Neural cell (in vitro differentiated cells): ENCODE results near the gene NEFH. TPM values are rescaled to one million over a fixed set of nuclear protein-coding genes. Genes with fewer than 3 reads are reported as not detected.
A peak's percentile ranks its signal among the peaks of the same experiment; 100 is the strongest.

Experiments
- H2AFZ ChIP-seq: fragments of 200-600, 300-800 bp; sonication (generic), shearing (Covaris generic); 2 replicates; pipeline ENCODE4 v1.6.0; 2014; ENCODE audit warnings: low read depth, mild to moderate bottlenecking, antibody characterized with exemption, low read length, moderate library complexity
- H3F3A ChIP-seq: fragments of 200-600 bp; shearing (Covaris generic); 2 replicates; pipeline ENCODE4 v1.6.1; 2016; ENCODE audit warnings: mild to moderate bottlenecking, moderate library complexity, mixed read lengths, antibody characterized with exemption, low read length; ENCODE audit not compliant: insufficient read depth, poor library complexity, severe bottlenecking
- H3K27ac ChIP-seq: fragments of 200-600, 300-800 bp; sonication (generic), shearing (Covaris generic); 2 replicates; pipeline ENCODE4 v1.5.1; 2014; ENCODE audit warnings: mild to moderate bottlenecking, low read length, moderate library complexity
- H3K27me3 ChIP-seq: fragments of 300-800, 200-600 bp; sonication (generic), shearing (Covaris generic); 2 replicates; pipeline ENCODE4 v1.6.0; 2014; ENCODE audit warnings: mild to moderate bottlenecking, low read depth, low read length, moderate library complexity; ENCODE audit not compliant: insufficient read depth
- H3K36me3 ChIP-seq: fragments of 300-800, 200-600 bp; sonication (generic), shearing (Covaris generic); 2 replicates; pipeline ENCODE4 v1.5.1; 2014; ENCODE audit warnings: mild to moderate bottlenecking, antibody characterized with exemption, low read length, moderate library complexity; ENCODE audit not compliant: insufficient read depth
- H3K4me2 ChIP-seq: fragments of 300-800, 200-600 bp; sonication (generic), shearing (Covaris generic); 2 replicates; pipeline ENCODE4 v1.6.0; 2014; ENCODE audit warnings: mild to moderate bottlenecking, low read length
- H3K4me3 ChIP-seq: fragments of 300-800, 200-600 bp; sonication (generic), shearing (Covaris generic); 2 replicates; pipeline ENCODE4 v1.5.1; 2014; ENCODE audit warnings: mild to moderate bottlenecking, low read length, moderate library complexity
- H3K79me2 ChIP-seq: fragments of 200-600 bp; shearing (Covaris generic); replicated peaks from 2 replicates; pipeline ENCODE4 v1.6.0; 2014; ENCODE audit warnings: mild to moderate bottlenecking, low read length, moderate library complexity; ENCODE audit not compliant: insufficient read depth
- H3K9ac ChIP-seq: fragments of 300-800, 200-600 bp; sonication (generic), shearing (Covaris generic); 2 replicates; pipeline ENCODE4 v1.6.1; 2016; ENCODE audit warnings: mild to moderate bottlenecking, low read length, mixed read lengths
- H3K9me2 ChIP-seq: fragments of 200-600 bp; shearing (Covaris generic); 2 replicates; pipeline ENCODE4 v1.6.1; 2016; ENCODE audit warnings: mild to moderate bottlenecking, low read length, mixed read lengths; ENCODE audit not compliant: insufficient read depth
- H3K9me3 ChIP-seq: fragments of 200-600, 300-800 bp; sonication (generic), shearing (Covaris generic); 2 replicates; pipeline ENCODE4 v1.6.1; 2016; ENCODE audit warnings: mild to moderate bottlenecking, mixed run types, low read length, moderate library complexity, mixed read lengths
- H4K20me1 ChIP-seq: fragments of 200-600 bp; shearing (Covaris generic); 2 replicates; pipeline ENCODE4 v1.6.1; 2016; ENCODE audit warnings: mild to moderate bottlenecking, mixed run types; ENCODE audit not compliant: insufficient read depth
- EP300 ChIP-seq: fragments of 450-650 bp; conservative IDR thresholded peaks from 2 replicates; pipeline ENCODE4 v1.6.1; 2014; ENCODE audit warnings: antibody characterized with exemption, mild to moderate bottlenecking, moderate library complexity; ENCODE audit not compliant: poor library complexity, severe bottlenecking
- EZH2 ChIP-seq: fragments of 200-600, 300-800 bp; shearing (Covaris generic), sonication (generic); IDR thresholded peaks from 2 replicates; pipeline ENCODE4 v1.6.1; 2014; ENCODE audit warnings: antibody characterized with exemption, low read length, borderline replicate concordance, mild to moderate bottlenecking; ENCODE audit not compliant: insufficient read depth, poor library complexity, severe bottlenecking
- MXI1 ChIP-seq: fragments of 450-650 bp; conservative IDR thresholded peaks from 2 replicates; pipeline ENCODE4 v1.6.1; 2014; ENCODE audit warnings: antibody characterized with exemption, mild to moderate bottlenecking; ENCODE audit not compliant: poor library complexity, severe bottlenecking
- POLR2AphosphoS5 ChIP-seq: IDR thresholded peaks from 2 replicates; pipeline ENCODE4 v1.6.1; 2012
- RAD21 ChIP-seq: fragments of 450-650 bp; conservative IDR thresholded peaks from 2 replicates; pipeline ENCODE4 v1.6.1; 2014; ENCODE audit warnings: antibody characterized with exemption, mild to moderate bottlenecking, moderate library complexity
- SMC3 ChIP-seq: fragments of 450-650 bp; conservative IDR thresholded peaks from 2 replicates; pipeline ENCODE4 v1.6.1; 2014; ENCODE audit warnings: antibody characterized with exemption, mild to moderate bottlenecking, moderate library complexity; ENCODE audit not compliant: poor library complexity
- TAF1 ChIP-seq: IDR thresholded peaks from 2 replicates; pipeline ENCODE4 v1.6.1; 2012; ENCODE audit warnings: low read depth
- polyA plus RNA-seq: library from polyadenylated mRNA; depleted of rRNA; stranded (reverse); fragments of >200 nt; gene quantifications from 2 replicates; pipeline ENCODE4 v1.2.3, GENCODE V29; 2014
- TF ChIP-seq, protein P1 (sequence below): IDR thresholded peaks from 2 replicates; pipeline ENCODE4 v1.6.1; 2012; ENCODE audit warnings: borderline replicate concordance
- TF ChIP-seq, protein P2 (sequence below): fragments of 450-650 bp; IDR thresholded peaks from 2 replicates; pipeline ENCODE4 v1.5.1; 2014; ENCODE audit warnings: antibody characterized with exemption, mild to moderate bottlenecking, moderate library complexity; ENCODE audit not compliant: poor library complexity, severe bottlenecking

NEFH gene
- polyA plus RNA-seq, 1 donor from 2014 or later, result 0.05 TPM

DNA sequence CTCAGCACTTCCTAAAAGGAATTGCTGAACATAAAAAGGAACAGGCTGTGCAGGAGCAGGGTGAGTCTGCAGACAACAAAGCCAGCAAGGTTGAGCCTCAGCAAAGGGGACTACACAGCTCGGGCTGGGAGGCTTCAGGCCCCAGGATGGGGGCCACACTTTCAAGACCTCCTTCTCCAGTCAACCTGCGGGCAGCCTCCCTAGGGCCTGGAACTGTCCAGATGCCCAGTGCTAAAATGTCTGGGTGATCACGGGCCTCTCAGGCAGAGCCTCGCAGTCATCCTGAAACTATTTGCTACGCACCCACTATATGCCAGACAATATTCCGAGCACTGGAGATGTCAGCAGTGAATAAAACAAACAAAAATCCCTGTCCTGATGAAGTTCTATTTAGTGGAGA lies 3.9 kb upstream of the NEFH start:
- H3K9me3 ChIP-seq, result no peaks in the 10 kb centered on the region
- no peaks in the 10 kb centered on the region for H3K9me2 ChIP-seq
- no peak overlapping the region for H3K9ac ChIP-seq
- no peak overlapping the region for H2AFZ ChIP-seq
- H3K27ac ChIP-seq, result no peak overlapping the region
- H3K36me3 ChIP-seq, result no peaks in the 10 kb centered on the region
- H4K20me1 ChIP-seq, result no peaks in the 10 kb centered on the region
- H3K79me2 ChIP-seq, result no peaks in the 10 kb centered on the region
- H3K4me3 ChIP-seq, result no peak overlapping the region
- no peaks in the 10 kb centered on the region for H3F3A ChIP-seq
- TF ChIP-seq MXI1, result no peak
- no peak for TF ChIP-seq POLR2AphosphoS5
- no peak for TF ChIP-seq SMC3
- TF ChIP-seq, protein P1, sequence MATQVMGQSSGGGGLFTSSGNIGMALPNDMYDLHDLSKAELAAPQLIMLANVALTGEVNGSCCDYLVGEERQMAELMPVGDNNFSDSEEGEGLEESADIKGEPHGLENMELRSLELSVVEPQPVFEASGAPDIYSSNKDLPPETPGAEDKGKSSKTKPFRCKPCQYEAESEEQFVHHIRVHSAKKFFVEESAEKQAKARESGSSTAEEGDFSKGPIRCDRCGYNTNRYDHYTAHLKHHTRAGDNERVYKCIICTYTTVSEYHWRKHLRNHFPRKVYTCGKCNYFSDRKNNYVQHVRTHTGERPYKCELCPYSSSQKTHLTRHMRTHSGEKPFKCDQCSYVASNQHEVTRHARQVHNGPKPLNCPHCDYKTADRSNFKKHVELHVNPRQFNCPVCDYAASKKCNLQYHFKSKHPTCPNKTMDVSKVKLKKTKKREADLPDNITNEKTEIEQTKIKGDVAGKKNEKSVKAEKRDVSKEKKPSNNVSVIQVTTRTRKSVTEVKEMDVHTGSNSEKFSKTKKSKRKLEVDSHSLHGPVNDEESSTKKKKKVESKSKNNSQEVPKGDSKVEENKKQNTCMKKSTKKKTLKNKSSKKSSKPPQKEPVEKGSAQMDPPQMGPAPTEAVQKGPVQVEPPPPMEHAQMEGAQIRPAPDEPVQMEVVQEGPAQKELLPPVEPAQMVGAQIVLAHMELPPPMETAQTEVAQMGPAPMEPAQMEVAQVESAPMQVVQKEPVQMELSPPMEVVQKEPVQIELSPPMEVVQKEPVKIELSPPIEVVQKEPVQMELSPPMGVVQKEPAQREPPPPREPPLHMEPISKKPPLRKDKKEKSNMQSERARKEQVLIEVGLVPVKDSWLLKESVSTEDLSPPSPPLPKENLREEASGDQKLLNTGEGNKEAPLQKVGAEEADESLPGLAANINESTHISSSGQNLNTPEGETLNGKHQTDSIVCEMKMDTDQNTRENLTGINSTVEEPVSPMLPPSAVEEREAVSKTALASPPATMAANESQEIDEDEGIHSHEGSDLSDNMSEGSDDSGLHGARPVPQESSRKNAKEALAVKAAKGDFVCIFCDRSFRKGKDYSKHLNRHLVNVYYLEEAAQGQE, result no peak
- no peak for TF ChIP-seq RAD21
- no peak for TF ChIP-seq EP300
- TF ChIP-seq TAF1, result no peak
- TF ChIP-seq, protein P2, sequence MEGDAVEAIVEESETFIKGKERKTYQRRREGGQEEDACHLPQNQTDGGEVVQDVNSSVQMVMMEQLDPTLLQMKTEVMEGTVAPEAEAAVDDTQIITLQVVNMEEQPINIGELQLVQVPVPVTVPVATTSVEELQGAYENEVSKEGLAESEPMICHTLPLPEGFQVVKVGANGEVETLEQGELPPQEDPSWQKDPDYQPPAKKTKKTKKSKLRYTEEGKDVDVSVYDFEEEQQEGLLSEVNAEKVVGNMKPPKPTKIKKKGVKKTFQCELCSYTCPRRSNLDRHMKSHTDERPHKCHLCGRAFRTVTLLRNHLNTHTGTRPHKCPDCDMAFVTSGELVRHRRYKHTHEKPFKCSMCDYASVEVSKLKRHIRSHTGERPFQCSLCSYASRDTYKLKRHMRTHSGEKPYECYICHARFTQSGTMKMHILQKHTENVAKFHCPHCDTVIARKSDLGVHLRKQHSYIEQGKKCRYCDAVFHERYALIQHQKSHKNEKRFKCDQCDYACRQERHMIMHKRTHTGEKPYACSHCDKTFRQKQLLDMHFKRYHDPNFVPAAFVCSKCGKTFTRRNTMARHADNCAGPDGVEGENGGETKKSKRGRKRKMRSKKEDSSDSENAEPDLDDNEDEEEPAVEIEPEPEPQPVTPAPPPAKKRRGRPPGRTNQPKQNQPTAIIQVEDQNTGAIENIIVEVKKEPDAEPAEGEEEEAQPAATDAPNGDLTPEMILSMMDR, result no peak
- no peak for TF ChIP-seq EZH2
- H3K4me2 ChIP-seq, result no peak overlapping the region
- peaks cover 40% of the 10 kb centered on the region for H3K27me3 ChIP-seq

DNA sequence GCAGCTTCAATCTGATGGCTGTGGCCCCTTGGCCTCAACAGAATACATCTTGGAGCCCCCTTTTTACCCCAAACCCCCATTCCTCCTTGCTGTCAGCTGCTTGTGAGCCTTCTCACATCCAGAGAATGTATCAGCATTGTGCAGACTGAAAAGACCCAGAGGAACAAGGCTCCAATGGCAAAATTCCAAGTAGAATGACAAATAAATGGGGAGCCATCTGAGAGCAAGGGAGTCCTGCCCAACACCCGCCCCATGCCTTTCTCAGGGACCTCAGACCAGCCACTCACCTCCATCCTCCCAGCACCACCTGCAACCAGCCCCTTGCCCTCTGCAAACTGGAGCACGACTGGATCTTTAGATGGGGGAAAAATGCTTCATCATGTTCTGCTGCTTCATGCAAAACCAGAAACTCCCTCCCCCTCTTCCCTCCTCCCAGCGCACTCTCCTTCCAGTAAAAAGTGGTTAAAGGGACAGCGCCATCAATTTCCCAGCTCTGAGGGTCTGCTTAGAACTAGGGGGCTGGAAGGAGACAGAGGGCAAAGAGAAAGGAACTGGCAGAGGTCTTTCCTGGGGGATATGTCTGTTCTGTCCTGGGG lies 2.2 kb upstream of the NEFH start:
- Histone ChIP-seq H3F3A (no peaks in the 10 kb centered on the region), H3K4me3 (peak overlapping the region; percentile 70), H3K9me2 (no peaks in the 10 kb centered on the region), H3K79me2 (no peaks in the 10 kb centered on the region), H3K4me2 (no peak overlapping the region), H3K36me3 (no peaks in the 10 kb centered on the region), H3K9ac (peak overlapping the region; percentile 23), H3K27me3 (peaks cover 51% of the 10 kb centered on the region), H3K27ac (no peak overlapping the region), H4K20me1 (no peaks in the 10 kb centered on the region), H2AFZ (no peak overlapping the region), H3K9me3 (no peaks in the 10 kb centered on the region)
- TF ChIP-seq TAF1, result no peak
- TF ChIP-seq MXI1, result no peak
- TF ChIP-seq, protein P1, result no peak
- no peak for TF ChIP-seq POLR2AphosphoS5
- TF ChIP-seq SMC3, result no peak
- TF ChIP-seq, protein P2, result no peak
- no peak for TF ChIP-seq EZH2
- TF ChIP-seq RAD21, result no peak
- TF ChIP-seq EP300, result no peak
